ENCODE results near the gene SLC6A6.

Gene SLC6A6

GRCh38 chr3:14470461-14470860 is 68.1 kb downstream of the SLC6A6 start:
- DNase-seq (ENCODE audit: low spot score), result no peak

GRCh38 chr3:14471016-14471415 is 68.6 kb downstream of the SLC6A6 start:
- DNase-seq (ENCODE audit: low spot score), result no peak

- DNase-seq (ENCODE audit: low spot score), result no peak
Measured at GRCh38 chr3:14471690-14472089, 69.3 kb downstream of the SLC6A6 start.

- no peak for DNase-seq (ENCODE audit: low spot score)
Measured at GRCh38 chr3:14472471-14473351, 70.3 kb downstream of the SLC6A6 start.

- no peak for DNase-seq (ENCODE audit: low spot score)
Measured at GRCh38 chr3:14473411-14473891, 71.0 kb downstream of the SLC6A6 start.

GRCh38 chr3:14474363-14475081 is 72.1 kb downstream of the SLC6A6 start:
- no peak for DNase-seq (ENCODE audit: low spot score)

- DNase-seq (ENCODE audit: low spot score), result no peak
Measured at GRCh38 chr3:14475621-14476020, 73.2 kb downstream of the SLC6A6 start.

- no peak for DNase-seq (ENCODE audit: low spot score)
Measured at GRCh38 chr3:14476583-14477265, 74.3 kb downstream of the SLC6A6 start.

- DNase-seq (ENCODE audit: low spot score), result no peak
Measured at GRCh38 chr3:14477311-14477935, 75.0 kb downstream of the SLC6A6 start.

GRCh38 chr3:14478956-14479550 is 76.6 kb downstream of the SLC6A6 start:
- DNase-seq (ENCODE audit: low spot score), result no peak

GRCh38 chr3:14479591-14479990 is 77.2 kb downstream of the SLC6A6 start:
- no peak for DNase-seq (ENCODE audit: low spot score)

- no peak for DNase-seq (ENCODE audit: low spot score)
Measured at GRCh38 chr3:14480207-14481017, 78.0 kb downstream of the SLC6A6 start.

- no peak for DNase-seq (ENCODE audit: low spot score)
Measured at GRCh38 chr3:14481018-14481645, 78.7 kb downstream of the SLC6A6 start.

GRCh38 chr3:14481646-14482036 is 79.2 kb downstream of the SLC6A6 start:
- DNase-seq (ENCODE audit: low spot score), result no peak

- DNase-seq (ENCODE audit: low spot score), result no peak
Measured at GRCh38 chr3:14482271-14482721, 79.9 kb downstream of the SLC6A6 start.

GRCh38 chr3:14483286-14483685 is 80.9 kb downstream of the SLC6A6 start:
- DNase-seq (ENCODE audit: low spot score), result no peak

GRCh38 chr3:14484741-14485140 is 82.3 kb downstream of the SLC6A6 start:
- no peak for DNase-seq (ENCODE audit: low spot score)

GRCh38 chr3:14485981-14486380 is 83.6 kb downstream of the SLC6A6 start:
- DNase-seq (ENCODE audit: low spot score), result no peak

- DNase-seq (ENCODE audit: low spot score), result no peak
Measured at GRCh38 chr3:14486460-14486859, 84.1 kb downstream of the SLC6A6 start.

GRCh38 chr3:14487086-14487485 is 84.7 kb downstream of the SLC6A6 start:
- no peak for DNase-seq (ENCODE audit: low spot score)
